Measurements from ENCODE around the gene KREMEN1. TPM values are rescaled to one million over a fixed set of nuclear protein-coding genes. Genes with fewer than 3 reads are reported as not detected.
A peak's percentile ranks its signal among the peaks of the same experiment; 100 is the strongest.

Gene KREMEN1
- total and polyA plus RNA-seq, 2 of the 4 experiments (the other 2 are of a cell fraction) = 2.9 to 4.6 TPM

DNA sequence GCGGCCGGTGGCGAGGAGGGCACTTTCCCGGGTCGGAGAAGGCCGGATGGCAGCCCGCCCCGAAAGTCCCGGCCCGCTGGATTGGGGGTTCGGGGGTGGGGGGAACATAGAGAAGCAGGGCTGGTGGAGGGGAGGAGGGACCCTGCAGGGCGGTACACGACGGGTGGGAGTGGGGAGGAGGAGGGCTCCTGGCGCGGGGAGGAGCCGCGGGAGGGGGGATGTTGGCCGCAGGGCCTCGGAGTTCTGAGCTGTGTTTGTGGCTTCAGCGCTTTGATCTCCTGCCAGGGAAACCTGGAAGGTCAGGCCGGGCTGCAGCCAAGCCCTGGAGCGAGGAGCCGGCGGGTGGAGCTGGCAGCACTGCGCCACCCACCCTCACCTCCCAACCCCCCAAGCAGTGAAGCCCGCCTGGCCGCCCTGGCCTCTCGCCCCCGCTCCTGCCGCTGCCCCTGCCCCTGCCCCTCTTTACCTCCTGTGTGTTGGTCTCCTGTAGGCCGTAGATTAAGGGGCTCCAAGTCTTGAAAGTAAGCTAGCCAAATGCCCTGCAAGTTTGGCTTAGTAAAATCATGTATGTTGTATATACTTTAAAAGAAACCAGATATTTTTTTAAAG lies 42.1 kb upstream of the KREMEN1 start:
- in situ Hi-C loops (cut with MboI; ENCODE audit: low sequenced_read_pairs) = loop anchor here (10.0 kb wide), 1 partner anchor 426 kb away; no protein-coding TSS in a partner anchor
- intact Hi-C loops (cut with micrococcal nuclease) = loop anchor here (5.0 kb wide), 1 partner anchor 128 kb away; no protein-coding TSS in a partner anchor

More for the DNA sequence above, 42.1 kb upstream of the KREMEN1 start:
- H2BK15ac ChIP-seq (ENCODE audit: low read depth, low read length) = peak overlapping the region; percentile 12; the same call in 1 of the 3 replicates
- peak; percentile 77 for DNase-seq
- H3K4me2 ChIP-seq (ENCODE audit: low read depth, low read length) = peak overlapping the region; percentile 66
- no peak for TF ChIP-seq FOS (IDR thresholded peaks at IDR 0.05; ENCODE audit: low read depth, low read length)
- TF ChIP-seq RCOR1 (IDR thresholded peaks at IDR 0.05; ENCODE audit: insufficient replicate concordance, low read length) = no peak
- TF ChIP-seq MXI1 (IDR thresholded peaks at IDR 0.05; ENCODE audit: borderline replicate concordance, low read depth, low read length) = no peak
- no peak for TF ChIP-seq MAZ (IDR thresholded peaks at IDR 0.05; ENCODE audit: borderline replicate concordance, low read depth, low read length)
- TF ChIP-seq POLR2A (IDR thresholded peaks at IDR 0.05; ENCODE audit: low read depth, low read length) = no peak
- no peak for TF ChIP-seq RAD21 (IDR thresholded peaks at IDR 0.05; ENCODE audit: low read length)
- TF ChIP-seq RFX5 (IDR thresholded peaks at IDR 0.05; ENCODE audit: low read depth, low read length) = no peak
- no peak for TF ChIP-seq SMC3 (IDR thresholded peaks at IDR 0.05; ENCODE audit: low read depth, low read length)
- BruUV-seq (replicated peaks) = no TSS peak
- CTCF ChIA-PET = interaction anchor here (2.1 kb wide), 1 partner anchor 10 kb away, joined by 14 read pairs; no protein-coding TSS in a partner anchor
- peaks cover 16% of the 10 kb centered on the region for H3K9me1 ChIP-seq (ENCODE audit: insufficient read depth, low read length)
- H2BK5ac ChIP-seq (ENCODE audit: low read depth, low read length, poor library complexity, severe bottlenecking) = peak overlapping the region; percentile 90
- H3K4me1 ChIP-seq (ENCODE audit: control insufficient read depth, insufficient read depth, low read length) = peaks cover 18% of the 10 kb centered on the region
- H2BK20ac ChIP-seq (ENCODE audit: low read depth, low read length) = peak overlapping the region; percentile 55
- 0 out of 2 replicates have a peak overlapping the region, but pooled peaks have one; percentile 28 for H2AK5ac ChIP-seq (ENCODE audit: low read depth, low read length)
- H4K5ac ChIP-seq (ENCODE audit: low read depth, low read length) = peak overlapping the region; percentile 83
- dilution Hi-C loops (cut with HindIII; ENCODE audit: low sequenced_read_pairs, unreplicated experiment) = no loop called here
- peak overlapping the region; percentile 93 for H4K91ac ChIP-seq (ENCODE audit: insufficient read depth, low read depth, low read length)
- peak overlapping the region; percentile 91 for H2BK120ac ChIP-seq (ENCODE audit: low read depth, low read length)
- peak overlapping the region; percentile 74 to 90 for H4K8ac ChIP-seq (ENCODE audit: low read depth in 2 of 2, low read length in 2 of 2)
- H4K20me1 ChIP-seq (ENCODE audit: insufficient read depth, low read length) = no peaks in the 10 kb centered on the region
- WGBS, 2 experiments (ENCODE audit: extremely low coverage in 2 of 2, insufficient read length in 1 of 2) = no CpG with 5 or more reads among the region's 32 CpGs
- H2AK9ac ChIP-seq (replicated peaks; ENCODE audit: low read depth, low read length, poor library complexity) = peak overlapping the region; percentile 66
- POLR2A ChIA-PET (ENCODE audit: unreplicated experiment) = no interaction called here
- no peaks in the 10 kb centered on the region for H3K27me3 ChIP-seq (ENCODE audit: control insufficient read depth, insufficient read depth, low read length)
- H3K56ac ChIP-seq (ENCODE audit: extremely low read depth, insufficient read depth, low read length) = peak overlapping the region; percentile 75; the same call in 1 of the 2 replicates
- peaks cover 17 to 27% of the 10 kb centered on the region in 2 experiments; a peak in 3 of 4 replicates for H3K79me1 ChIP-seq (ENCODE audit: low read depth in 1 of 2, low read length in 2 of 2)
- H3K23ac ChIP-seq (ENCODE audit: low read depth, low read length) = peak overlapping the region; percentile 75
- peak overlapping the region; percentile 26 for H3K18ac ChIP-seq (ENCODE audit: low read depth, low read length)
- H3K36me3 ChIP-seq (ENCODE audit: control insufficient read depth, insufficient read depth, low read length) = no peaks in the 10 kb centered on the region
- peak overlapping the region; percentile 31; the same call in 1 of the 2 replicates for H3K9ac ChIP-seq (ENCODE audit: low read depth, low read length)
- ATAC-seq (ENCODE audit: low read depth) = peak; percentile 64
- H3K14ac ChIP-seq (replicated peaks; ENCODE audit: low read depth, low read length) = peak overlapping the region; percentile 44; the same call in 1 of the 2 replicates
- peak overlapping the region; percentile 90 for H2AFZ ChIP-seq (replicated peaks; ENCODE audit: low read length, poor library complexity)
- H3K4ac ChIP-seq (ENCODE audit: low read depth, low read length) = peak overlapping the region; percentile 90
- peak overlapping the region; percentile 13; the same call in 1 of the 2 replicates for H3K4me3 ChIP-seq (ENCODE audit: insufficient read depth, low read depth, low read length)
- peak overlapping the region; percentile 87 for H3K27ac ChIP-seq (ENCODE audit: insufficient read depth, low read length)
- H3K9me3 ChIP-seq (ENCODE audit: control insufficient read depth, insufficient read depth, low read length) = no peaks in the 10 kb centered on the region
